T follicular helper cell (primary cell): ENCODE results near the gene SMIM15.
"Not testable (repeated sequence)": the region's sequence is repeated elsewhere in the genome, so short reads cannot be mapped to it uniquely, and the experiment has no call there.

Source experiments
- DNase-seq: peaks from one replicate; pipeline ENCODE4 v3.0.0-alpha.2; 2020; ENCODE audit warnings: low read depth
- total RNA-seq, 2 experiments: gene quantifications; one replicate each; lab custom pipeline; 2026; lab: John Stamatoyannopoulos, UW

SMIM15 gene
- total RNA-seq, result 38.0 to 77.3 reads per million in 2 experiments

- peak; percentile 57 for DNase-seq
Measured at GRCh38 chr5:61162010-61162831, at the start of gene SMIM15. TSS of gene SMIM15 (minus strand) at chr5:61162468. CDS start at chr5:61160171, 2,297 bp downstream.

- no peak for DNase-seq
Measured at GRCh38 chr5:61207884-61208283, 45.6 kb upstream of the SMIM15 start.

GRCh38 chr5:61205013-61205412 is 42.7 kb upstream of the SMIM15 start:
- no peak for DNase-seq

GRCh38 chr5:61202213-61202612 is 39.9 kb upstream of the SMIM15 start:
- DNase-seq, result no peak

- no peak for DNase-seq
Measured at GRCh38 chr5:61200582-61201155, 38.4 kb upstream of the SMIM15 start.

- no peak for DNase-seq
Measured at GRCh38 chr5:61198606-61199005, 36.3 kb upstream of the SMIM15 start.

- DNase-seq, result not testable (repeated sequence)
Measured at GRCh38 chr5:61187826-61188225, 25.6 kb upstream of the SMIM15 start.

- not testable (repeated sequence) for DNase-seq
Measured at GRCh38 chr5:61187352-61187751, 25.1 kb upstream of the SMIM15 start.

GRCh38 chr5:61186634-61187033 is 24.4 kb upstream of the SMIM15 start:
- DNase-seq, result no peak

GRCh38 chr5:61184708-61185107 is 22.4 kb upstream of the SMIM15 start:
- no peak for DNase-seq

GRCh38 chr5:61183538-61183937 is 21.3 kb upstream of the SMIM15 start:
- no peak for DNase-seq

- DNase-seq, result no peak
Measured at GRCh38 chr5:61182449-61182848, 20.2 kb upstream of the SMIM15 start.

- no peak for DNase-seq
Measured at GRCh38 chr5:61180886-61181285, 18.6 kb upstream of the SMIM15 start.

GRCh38 chr5:61178702-61179101 is 16.4 kb upstream of the SMIM15 start:
- no peak for DNase-seq

- DNase-seq, result no peak
Measured at GRCh38 chr5:61177716-61178115, 15.4 kb upstream of the SMIM15 start.

GRCh38 chr5:61177070-61177469 is 14.8 kb upstream of the SMIM15 start:
- no peak for DNase-seq

- no peak for DNase-seq
Measured at GRCh38 chr5:61176631-61177030, 14.4 kb upstream of the SMIM15 start.

- DNase-seq, result no peak
Measured at GRCh38 chr5:61171479-61171878, 9.2 kb upstream of the SMIM15 start.

- DNase-seq, result no peak
Measured at GRCh38 chr5:61168951-61169350, 6.7 kb upstream of the SMIM15 start.

- DNase-seq, result no peak
Measured at GRCh38 chr5:61167382-61167781, 5.1 kb upstream of the SMIM15 start.

GRCh38 chr5:61163905-61164304 is 1.6 kb upstream of the SMIM15 start:
- DNase-seq, result no peak

GRCh38 chr5:61162832-61163567 is 732 bp upstream of the SMIM15 start:
- DNase-seq, result no peak

- no peak for DNase-seq
Measured at GRCh38 chr5:61160497-61160896, 1.8 kb downstream of the SMIM15 start.
